ENCODE data around the gene UBR1. TPM values are rescaled to one million over a fixed set of nuclear protein-coding genes. Genes with fewer than 3 reads are reported as not detected.

Gene UBR1
- total RNA-seq, 1 experiment from 2014 or later: 17.9 TPM

- intact Hi-C loops (cut with micrococcal nuclease): no loop called here
- CTCF ChIA-PET: no interaction called here
Measured at GRCh38 chr15:43070249-43070648, 35.6 kb downstream of the UBR1 start.

More at GRCh38 chr15:43070249-43070648, 35.6 kb downstream of the UBR1 start:
- H3K4me1 ChIP-seq (ENCODE audit: control insufficient read depth in 1 of 2, insufficient read depth in 2 of 2, low read length in 2 of 2): peaks cover 0 to 3% of the 10 kb centered on the region in 2 experiments; a peak in 1 of 4 replicates
- ChIA-PET RAD21 (ENCODE audit: low non-redundant PET in 1 of 2, low total read pairs in 2 of 2, uncharacterized antibody in 2 of 2, unreplicated experiment in 2 of 2) (interaction anchor here in 1 of 2 experiments (0.6 kb wide), 1 partner anchor 334 kb away, joined by 3 read pairs; no protein-coding TSS in a partner anchor), POLR2A (no interaction called here)
- no peak overlapping the region for H3K9ac ChIP-seq (ENCODE audit: low read length)
- H3K4me3 ChIP-seq (replicated peaks in 1 of 2; ENCODE audit: low read depth in 1 of 2, low read length in 2 of 2): no peak overlapping the region
- H3K27ac ChIP-seq (ENCODE audit: low read depth, low read length): no peak overlapping the region
- BruUV-seq (replicated peaks): TSS peak; percentile 7
- no peak for DNase-seq (ENCODE audit: low read depth, low spot score)
- H3K9me3 ChIP-seq (ENCODE audit: control insufficient read depth in 1 of 2, insufficient read depth in 1 of 2, low read depth in 1 of 2, low read length in 2 of 2): no peaks in the 10 kb centered on the region
- no peaks in the 10 kb centered on the region for H3K9me2 ChIP-seq (ENCODE audit: insufficient read depth)
- TF ChIP-seq POLR2A (IDR thresholded peaks at IDR 0.05; ENCODE audit: borderline replicate concordance, extremely low read depth, insufficient read depth, insufficient read length) (no peak), SP1 (IDR thresholded peaks at IDR 0.05; ENCODE audit: low read depth) (no peak), POLR2AphosphoS5 (IDR thresholded peaks at IDR 0.05; ENCODE audit: low read depth, low read length) (no peak), ZBTB33 (IDR thresholded peaks at IDR 0.05; ENCODE audit: extremely low read depth, insufficient replicate concordance, low read length) (no peak), SRF (IDR thresholded peaks at IDR 0.05; ENCODE audit: low read depth) (no peak), FOSL1 (IDR thresholded peaks at IDR 0.05; ENCODE audit: low read depth) (no peak), ELF1 (IDR thresholded peaks at IDR 0.05; ENCODE audit: borderline replicate concordance, low read depth) (no peak), CBX3 (IDR thresholded peaks at IDR 0.05; ENCODE audit: low read depth) (no peak), ZFX (IDR thresholded peaks at IDR 0.05) (no peak), MAX (IDR thresholded peaks at IDR 0.05) (no peak), EZH2 (IDR thresholded peaks at IDR 0.05) (no peak), YY1 (IDR thresholded peaks at IDR 0.05; ENCODE audit: extremely low read depth, insufficient replicate concordance, low read depth, low read length) (no peak), TCF7L2 (IDR thresholded peaks at IDR 0.05; ENCODE audit: borderline replicate concordance, extremely low read depth, insufficient read depth, insufficient read length) (no peak), SIN3A (IDR thresholded peaks at IDR 0.05; ENCODE audit: low read depth) (no peak), REST (IDR thresholded peaks at IDR 0.05; ENCODE audit: low read depth) (no peak), ZNF274 (IDR thresholded peaks at IDR 0.05; ENCODE audit: low read depth, low read length) (no peak), RAD21 (IDR thresholded peaks at IDR 0.05; ENCODE audit: low read depth) (no peak), JUND (IDR thresholded peaks at IDR 0.05) (no peak)
- TF ChIP-seq, protein P1, sequence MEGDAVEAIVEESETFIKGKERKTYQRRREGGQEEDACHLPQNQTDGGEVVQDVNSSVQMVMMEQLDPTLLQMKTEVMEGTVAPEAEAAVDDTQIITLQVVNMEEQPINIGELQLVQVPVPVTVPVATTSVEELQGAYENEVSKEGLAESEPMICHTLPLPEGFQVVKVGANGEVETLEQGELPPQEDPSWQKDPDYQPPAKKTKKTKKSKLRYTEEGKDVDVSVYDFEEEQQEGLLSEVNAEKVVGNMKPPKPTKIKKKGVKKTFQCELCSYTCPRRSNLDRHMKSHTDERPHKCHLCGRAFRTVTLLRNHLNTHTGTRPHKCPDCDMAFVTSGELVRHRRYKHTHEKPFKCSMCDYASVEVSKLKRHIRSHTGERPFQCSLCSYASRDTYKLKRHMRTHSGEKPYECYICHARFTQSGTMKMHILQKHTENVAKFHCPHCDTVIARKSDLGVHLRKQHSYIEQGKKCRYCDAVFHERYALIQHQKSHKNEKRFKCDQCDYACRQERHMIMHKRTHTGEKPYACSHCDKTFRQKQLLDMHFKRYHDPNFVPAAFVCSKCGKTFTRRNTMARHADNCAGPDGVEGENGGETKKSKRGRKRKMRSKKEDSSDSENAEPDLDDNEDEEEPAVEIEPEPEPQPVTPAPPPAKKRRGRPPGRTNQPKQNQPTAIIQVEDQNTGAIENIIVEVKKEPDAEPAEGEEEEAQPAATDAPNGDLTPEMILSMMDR (IDR thresholded peaks at IDR 0.05 in 2 of 3, conservative IDR thresholded peaks at IDR 0.05 in 1 of 3; ENCODE audit: borderline replicate concordance in 1 of 3, insufficient read depth in 1 of 3, low read depth in 2 of 3, low read length in 2 of 3): no peak
- TF ChIP-seq, protein P2, sequence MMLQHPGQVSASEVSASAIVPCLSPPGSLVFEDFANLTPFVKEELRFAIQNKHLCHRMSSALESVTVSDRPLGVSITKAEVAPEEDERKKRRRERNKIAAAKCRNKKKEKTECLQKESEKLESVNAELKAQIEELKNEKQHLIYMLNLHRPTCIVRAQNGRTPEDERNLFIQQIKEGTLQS (IDR thresholded peaks at IDR 0.05): no peak
- no peak for ATAC-seq
- no peak overlapping the region for H2AFZ ChIP-seq (ENCODE audit: low read depth, low read length, poor library complexity, severe bottlenecking)
- peaks cover 17 to 18% of the 10 kb centered on the region in 2 experiments for H3K36me3 ChIP-seq (ENCODE audit: control insufficient read depth in 1 of 2, insufficient read depth in 2 of 2, low read length in 2 of 2)
- no peak overlapping the region for H3K4me2 ChIP-seq (ENCODE audit: low read length)
- no peaks in the 10 kb centered on the region for H3K27me3 ChIP-seq (ENCODE audit: insufficient read depth, low read length)
- no peaks in the 10 kb centered on the region for H4K20me1 ChIP-seq (ENCODE audit: insufficient read depth)
- H3K79me2 ChIP-seq (ENCODE audit: insufficient read depth, low read length): no peaks in the 10 kb centered on the region

All from HCT116 (cell line).